ENCODE data around the gene PPP2R5A.
A peak's percentile ranks its signal among the peaks of the same experiment; 100 is the strongest.
"Not testable (repeated sequence)": the region's sequence is repeated elsewhere in the genome, so short reads cannot be mapped to it uniquely, and the experiment has no call there.

PPP2R5A gene

GRCh38 chr1:212305342-212305741, 20.1 kb downstream of the PPP2R5A start:
- Mint-ChIP-seq H3K4me1 (peaks cover 80% of the 10 kb centered on the region), H3K9me3 (peaks cover 5% of the 10 kb centered on the region), H3K36me3 (peaks cover 26% of the 10 kb centered on the region), H3K27ac (no peak overlapping the region), H3K4me3 (no peak overlapping the region), H3K27me3 (no peaks in the 10 kb centered on the region)

- H3K9me3 Mint-ChIP-seq, H3K27me3 Mint-ChIP-seq, H3K4me3 Mint-ChIP-seq, H3K27ac Mint-ChIP-seq: not testable (repeated sequence)
- Mint-ChIP-seq H3K36me3 (peaks cover 26% of the 10 kb centered on the region), H3K4me1 (peaks cover 85% of the 10 kb centered on the region)
These were observed 20.8 kb downstream of the PPP2R5A start for GRCh38 chr1:212305984-212306452.

DNA sequence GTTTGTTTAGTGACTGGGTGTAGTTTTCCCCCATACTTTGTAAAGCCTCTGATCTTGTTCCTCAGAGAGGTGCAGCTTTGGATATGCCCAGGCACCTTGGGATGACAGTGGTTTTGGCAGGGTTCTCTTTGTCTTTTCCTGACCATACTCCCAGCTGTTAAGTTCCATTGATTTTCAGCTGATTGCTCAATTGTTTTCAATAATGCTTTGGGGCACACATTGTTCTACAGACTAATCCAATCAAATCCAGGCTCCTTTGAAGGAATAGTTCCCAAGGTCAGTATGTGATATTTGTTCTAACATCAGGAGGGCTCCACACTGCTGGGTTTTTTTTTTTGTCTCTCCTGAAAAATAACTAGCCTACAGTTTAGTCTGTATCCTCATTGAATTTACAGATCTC, 24.8 kb downstream of the PPP2R5A start:
- peak overlapping the region; percentile 46 for H3K27ac Mint-ChIP-seq

GRCh38 chr1:212310383-212310782, 25.2 kb downstream of the PPP2R5A start:
- no peak overlapping the region for H3K27ac Mint-ChIP-seq
- no peak overlapping the region for H3K4me3 Mint-ChIP-seq
- H3K4me1 Mint-ChIP-seq, result peaks cover 67% of the 10 kb centered on the region
- H3K9me3 Mint-ChIP-seq, result peaks cover 2% of the 10 kb centered on the region
- peaks cover 28% of the 10 kb centered on the region for H3K36me3 Mint-ChIP-seq
- H3K27me3 Mint-ChIP-seq, result no peaks in the 10 kb centered on the region

More for the DNA sequence above, 24.8 kb downstream of the PPP2R5A start:
- peaks cover 5% of the 10 kb centered on the region for H3K9me3 Mint-ChIP-seq
- peaks cover 67% of the 10 kb centered on the region for H3K4me1 Mint-ChIP-seq
- peaks cover 28% of the 10 kb centered on the region for H3K36me3 Mint-ChIP-seq
- no peaks in the 10 kb centered on the region for H3K27me3 Mint-ChIP-seq
- no peak overlapping the region for H3K4me3 Mint-ChIP-seq

DNA sequence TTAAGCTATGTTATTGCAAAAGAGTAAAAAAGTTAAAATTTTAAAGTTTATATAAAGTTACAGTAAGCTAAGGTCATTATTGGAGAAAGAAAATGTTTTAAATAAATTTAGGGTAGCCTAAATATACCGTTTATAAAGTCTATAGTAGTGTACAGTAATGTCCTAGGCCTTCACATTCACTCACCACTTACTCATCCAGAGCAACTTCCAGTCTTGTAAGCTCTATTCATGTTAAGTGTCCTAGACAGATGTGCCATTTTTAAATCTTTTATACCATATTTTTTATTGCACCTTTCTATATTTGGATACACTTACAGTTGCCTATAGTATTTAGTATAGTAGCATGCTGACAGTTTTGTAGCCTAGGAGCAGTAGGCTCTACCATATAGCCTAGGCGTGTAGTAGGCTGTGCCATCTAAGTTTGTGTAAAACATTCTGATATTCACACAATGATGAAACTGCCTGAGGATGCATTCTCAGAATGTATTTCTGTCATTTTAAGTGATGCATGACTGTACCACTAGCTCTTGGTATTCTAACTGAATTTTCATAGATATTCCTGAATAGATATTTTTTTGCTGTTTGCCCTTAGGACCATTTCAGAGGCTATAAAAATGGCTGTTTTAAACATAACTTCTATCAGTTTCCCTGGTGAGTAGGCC, 26.8 kb downstream of the PPP2R5A start:
- peaks cover 27% of the 10 kb centered on the region for H3K36me3 Mint-ChIP-seq
- peak overlapping the region; percentile 35 for H3K27ac Mint-ChIP-seq
- H3K9me3 Mint-ChIP-seq, result no peaks in the 10 kb centered on the region
- H3K27me3 Mint-ChIP-seq, result no peaks in the 10 kb centered on the region
- H3K4me1 Mint-ChIP-seq, result peaks cover 71% of the 10 kb centered on the region
- no peak overlapping the region for H3K4me3 Mint-ChIP-seq

DNA sequence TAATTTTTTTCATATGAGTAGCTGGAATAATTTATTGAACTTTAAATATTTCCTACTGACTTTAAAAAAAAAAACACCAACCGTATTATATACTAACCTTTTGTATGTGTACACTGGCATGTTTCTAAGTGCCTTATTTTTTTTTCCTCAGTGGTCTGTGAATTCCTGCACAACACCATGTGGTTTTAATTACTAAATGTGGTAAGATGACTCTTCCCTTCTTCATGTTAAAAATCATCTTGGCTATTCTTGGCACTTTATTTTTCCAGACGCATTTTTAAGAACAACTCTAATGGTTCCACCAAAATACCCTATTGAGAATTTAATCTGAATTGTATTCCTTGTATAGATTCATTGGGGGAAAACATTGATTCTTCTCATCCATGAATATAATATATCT, 28.4 kb downstream of the PPP2R5A start:
- peaks cover 19% of the 10 kb centered on the region for H3K36me3 Mint-ChIP-seq
- H3K9me3 Mint-ChIP-seq, result no peaks in the 10 kb centered on the region
- H3K27me3 Mint-ChIP-seq, result no peaks in the 10 kb centered on the region
- peaks cover 70% of the 10 kb centered on the region for H3K4me1 Mint-ChIP-seq
- H3K4me3 Mint-ChIP-seq, result no peak overlapping the region
- no peak overlapping the region for H3K27ac Mint-ChIP-seq

DNA sequence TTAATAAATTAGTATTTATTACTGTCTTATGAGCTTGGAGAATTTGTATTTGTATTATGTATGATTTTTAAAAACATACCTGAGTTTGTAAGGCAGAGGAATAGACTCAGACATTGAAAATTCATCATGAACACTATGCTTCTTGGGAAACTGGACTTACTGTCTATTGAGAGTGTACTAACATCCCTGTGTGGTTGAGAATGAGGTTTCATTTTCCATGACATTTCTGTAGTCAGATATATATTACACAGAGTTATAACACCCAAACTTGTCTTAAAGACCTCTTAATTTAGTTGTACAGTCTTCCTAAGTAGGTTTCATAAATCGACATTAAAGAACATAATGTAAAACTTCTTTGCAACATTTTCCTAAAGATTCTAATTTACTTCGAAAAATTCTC, 30.0 kb downstream of the PPP2R5A start:
- no peak overlapping the region for H3K27ac Mint-ChIP-seq
- H3K4me1 Mint-ChIP-seq, result peaks cover 59% of the 10 kb centered on the region
- H3K36me3 Mint-ChIP-seq, result peaks cover 12% of the 10 kb centered on the region
- H3K4me3 Mint-ChIP-seq, result no peak overlapping the region
- H3K27me3 Mint-ChIP-seq, result no peaks in the 10 kb centered on the region
- H3K9me3 Mint-ChIP-seq, result no peaks in the 10 kb centered on the region

- no peaks in the 10 kb centered on the region for H3K9me3 Mint-ChIP-seq
- H3K27ac Mint-ChIP-seq, result peak overlapping the region; percentile 76
- H3K36me3 Mint-ChIP-seq, result peaks cover 11% of the 10 kb centered on the region
- H3K4me1 Mint-ChIP-seq, result peaks cover 51% of the 10 kb centered on the region
- no peaks in the 10 kb centered on the region for H3K27me3 Mint-ChIP-seq
- peak overlapping the region; percentile 15 for H3K4me3 Mint-ChIP-seq
These were observed 30.7 kb downstream of the PPP2R5A start for GRCh38 chr1:212315907-212316306.

- no peaks in the 10 kb centered on the region for H3K27me3 Mint-ChIP-seq
- H3K4me3 Mint-ChIP-seq, result no peak overlapping the region
- H3K9me3 Mint-ChIP-seq, result no peaks in the 10 kb centered on the region
- peaks cover 50% of the 10 kb centered on the region for H3K4me1 Mint-ChIP-seq
- H3K27ac Mint-ChIP-seq, result peak overlapping the region; percentile 46
- H3K36me3 Mint-ChIP-seq, result peaks cover 6% of the 10 kb centered on the region
These were observed 32.7 kb downstream of the PPP2R5A start for GRCh38 chr1:212317916-212318315.

GRCh38 chr1:212321031-212321430, 35.8 kb downstream of the PPP2R5A start:
- not testable (repeated sequence) for H3K4me3 Mint-ChIP-seq, H3K27ac Mint-ChIP-seq, H3K27me3 Mint-ChIP-seq, H3K36me3 Mint-ChIP-seq, H3K9me3 Mint-ChIP-seq
- H3K4me1 Mint-ChIP-seq, result peaks cover 53% of the 10 kb centered on the region

DNA sequence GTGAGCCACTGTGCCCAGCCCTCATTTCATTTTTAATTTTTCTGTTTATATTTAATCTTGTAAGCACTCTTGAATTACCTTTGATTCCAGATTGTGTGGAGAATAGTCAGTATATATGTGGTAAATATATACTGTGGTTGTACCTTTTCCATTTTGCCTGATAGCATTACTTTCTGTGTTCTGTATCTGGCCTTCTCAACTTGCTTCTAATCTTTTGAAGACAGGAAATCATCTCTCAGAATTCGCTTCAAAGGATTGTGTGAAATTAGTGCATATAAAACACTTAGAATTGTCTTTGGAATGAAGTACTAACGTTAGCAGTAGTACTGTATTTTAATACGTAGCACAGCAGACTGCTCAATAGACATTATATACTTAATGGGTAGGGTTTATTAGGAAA, 37.9 kb downstream of the PPP2R5A start:
- H3K9me3 Mint-ChIP-seq, result no peaks in the 10 kb centered on the region
- no peaks in the 10 kb centered on the region for H3K27me3 Mint-ChIP-seq
- H3K4me3 Mint-ChIP-seq, result peak overlapping the region; percentile 47
- H3K4me1 Mint-ChIP-seq, result peaks cover 42% of the 10 kb centered on the region
- H3K36me3 Mint-ChIP-seq, result peaks cover 4% of the 10 kb centered on the region
- no peak overlapping the region for H3K27ac Mint-ChIP-seq

DNA sequence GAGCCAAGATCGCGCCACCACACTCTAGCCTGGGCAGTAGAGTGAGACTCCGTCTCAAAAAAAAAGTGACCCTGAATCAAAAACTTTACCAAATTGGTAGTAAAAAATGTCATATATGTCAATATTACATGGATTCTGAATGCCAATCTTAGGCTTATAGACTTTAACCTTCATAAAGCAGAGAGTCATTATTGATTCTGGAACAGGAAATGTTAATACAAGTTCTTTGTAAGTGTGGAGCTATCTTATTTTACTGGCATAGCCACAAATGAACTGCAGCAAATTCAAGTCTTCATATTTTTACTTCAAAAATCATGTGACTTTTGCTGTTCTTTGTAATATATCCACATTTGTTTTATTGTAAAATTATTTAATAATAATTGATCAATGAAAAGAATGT, 41.3 kb downstream of the PPP2R5A start:
- H3K4me3 Mint-ChIP-seq, result no peak overlapping the region
- no peaks in the 10 kb centered on the region for H3K9me3 Mint-ChIP-seq
- H3K27me3 Mint-ChIP-seq, result no peaks in the 10 kb centered on the region

GRCh38 chr1:212328248-212328647, 43.0 kb downstream of the PPP2R5A start:
- no peak overlapping the region for H3K27ac Mint-ChIP-seq
- H3K27me3 Mint-ChIP-seq, result no peaks in the 10 kb centered on the region

More for the DNA sequence above, 41.3 kb downstream of the PPP2R5A start:
- peaks cover 38% of the 10 kb centered on the region for H3K4me1 Mint-ChIP-seq
- H3K36me3 Mint-ChIP-seq, result peaks cover 9% of the 10 kb centered on the region
- no peak overlapping the region for H3K27ac Mint-ChIP-seq

DNA sequence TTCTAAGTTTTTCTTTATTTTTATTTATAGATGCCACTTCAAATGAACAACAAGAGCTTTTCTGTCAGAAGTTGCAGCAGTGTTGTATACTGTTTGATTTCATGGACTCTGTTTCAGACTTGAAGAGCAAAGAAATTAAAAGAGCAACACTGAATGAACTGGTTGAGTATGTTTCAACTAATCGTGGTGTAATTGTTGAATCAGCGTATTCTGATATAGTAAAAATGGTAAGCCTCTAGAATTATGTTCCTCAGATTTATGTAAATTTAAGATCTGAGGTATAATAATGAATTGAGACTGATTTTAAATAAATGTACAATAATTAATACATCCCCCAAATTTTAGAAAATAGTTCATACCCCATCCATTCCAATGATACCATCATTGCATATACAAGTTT, 43.9 kb downstream of the PPP2R5A start:
- Mint-ChIP-seq H3K36me3 (peaks cover 17% of the 10 kb centered on the region), H3K9me3 (no peaks in the 10 kb centered on the region), H3K27me3 (no peaks in the 10 kb centered on the region), H3K4me1 (peaks cover 29% of the 10 kb centered on the region), H3K27ac (peak overlapping the region; percentile 59), H3K4me3 (no peak overlapping the region)

More at GRCh38 chr1:212328248-212328647, 43.0 kb downstream of the PPP2R5A start:
- Mint-ChIP-seq H3K36me3 (peaks cover 11% of the 10 kb centered on the region), H3K4me3 (no peak overlapping the region), H3K9me3 (no peaks in the 10 kb centered on the region), H3K4me1 (peaks cover 37% of the 10 kb centered on the region)

DNA sequence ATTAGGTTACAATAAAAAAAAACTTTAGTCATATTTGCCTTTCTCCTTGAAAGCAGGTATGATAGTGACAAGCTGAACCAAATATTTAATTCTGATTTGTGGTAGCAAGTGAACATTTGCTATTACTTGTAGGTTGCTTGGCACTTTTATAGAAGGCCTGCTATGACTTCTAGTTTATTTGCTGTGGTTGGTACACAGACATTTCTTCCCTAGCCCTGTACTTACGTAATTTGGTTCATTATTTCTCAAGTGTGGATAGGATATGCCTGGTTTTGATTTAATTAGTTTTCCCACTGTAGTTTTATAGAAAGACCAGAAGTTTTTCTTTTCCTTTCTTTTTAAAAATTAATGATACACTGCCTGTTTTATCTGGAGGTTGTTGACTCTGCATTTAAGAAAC, 55.9 kb downstream of the PPP2R5A start:
- Mint-ChIP-seq H3K36me3 (peaks cover 5% of the 10 kb centered on the region), H3K9me3 (no peaks in the 10 kb centered on the region)

DNA sequence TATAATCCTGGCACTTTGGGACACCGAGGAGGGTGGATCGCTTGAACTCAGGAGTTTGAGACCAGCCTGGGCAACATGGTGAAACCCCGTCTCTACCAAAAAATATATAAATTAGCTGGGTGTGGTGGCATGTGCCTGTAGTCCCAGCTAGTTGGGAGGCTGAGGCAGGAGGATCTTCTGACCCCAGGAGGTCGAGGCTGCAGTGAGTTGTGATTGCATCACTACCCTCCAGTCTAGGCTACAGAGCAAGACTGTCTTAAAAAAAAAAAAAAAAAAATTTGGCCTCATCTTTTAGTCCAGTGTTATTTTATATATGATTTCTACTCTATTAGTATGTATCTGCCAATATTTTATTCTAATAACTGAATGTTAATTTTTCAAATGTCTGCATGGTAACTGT, 59.7 kb downstream of the PPP2R5A start:
- Mint-ChIP-seq H3K27me3 (no peaks in the 10 kb centered on the region), H3K36me3 (peaks cover 10% of the 10 kb centered on the region), H3K27ac (no peak overlapping the region), H3K4me1 (peaks cover 3% of the 10 kb centered on the region), H3K9me3 (no peaks in the 10 kb centered on the region), H3K4me3 (no peak overlapping the region)

More for the DNA sequence above, 55.9 kb downstream of the PPP2R5A start:
- Mint-ChIP-seq H3K27ac (no peak overlapping the region), H3K27me3 (no peaks in the 10 kb centered on the region), H3K4me1 (peaks cover 8% of the 10 kb centered on the region), H3K4me3 (no peak overlapping the region)

DNA sequence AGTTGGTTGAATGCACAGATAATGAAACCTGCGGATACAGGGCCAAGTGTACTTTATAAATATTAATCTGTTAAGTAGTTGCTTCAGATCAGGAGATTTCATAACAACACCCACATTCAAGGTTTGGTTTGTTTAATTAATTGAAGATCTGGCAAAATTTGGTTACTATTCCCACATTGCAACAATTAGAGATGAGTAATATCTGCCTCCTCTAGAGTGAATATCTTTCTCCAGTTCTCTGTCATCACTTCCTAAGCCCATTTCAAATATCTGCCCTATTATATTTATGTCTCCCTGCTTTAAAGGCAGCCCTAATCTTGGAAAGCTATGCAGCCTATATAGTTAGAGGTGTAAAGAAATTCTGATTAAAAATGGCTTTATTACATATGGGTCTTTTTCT, 61.4 kb downstream of the PPP2R5A start:
- Mint-ChIP-seq H3K36me3 (peaks cover 10% of the 10 kb centered on the region), H3K9me3 (no peaks in the 10 kb centered on the region), H3K27ac (no peak overlapping the region), H3K4me1 (peaks cover 3% of the 10 kb centered on the region), H3K27me3 (no peaks in the 10 kb centered on the region), H3K4me3 (no peak overlapping the region)

Measured in activated naive CD4-positive, alpha-beta T cell treated with anti-CD3 and anti-CD28 coated beads, Interleukin-2, amount 50 U/mL, for 24 hours (primary cell).